GM19239 (cell line): ENCODE measurements around the gene MAN1C1.

Experiments
- DNase-seq: peaks from one replicate; pipeline ENCODE4 v3.0.0; 2011; ENCODE audit warnings: low spot score; ENCODE audit not compliant: insufficient read length
- FAIRE-seq: peaks from 2 replicates; lab custom pipeline; 2011; peaks lifted over from hg19 to GRCh38; lab: Jason Lieb, UNC

The MAN1C1 gene

GRCh38 chr1:25616095-25616986 is at the start of gene MAN1C1:
TSS of gene MAN1C1 (plus strand) at chr1:25616791. CDS start at chr1:25617798, 1,007 bp downstream.
- DNase-seq, result peak; percentile 92
- peak; percentile 89 for FAIRE-seq

GRCh38 chr1:25567710-25568089 is 48.9 kb upstream of the MAN1C1 start:
- no peak for FAIRE-seq

GRCh38 chr1:25568090-25568833 is 48.3 kb upstream of the MAN1C1 start:
- DNase-seq (no peak), FAIRE-seq (no peak)

More at GRCh38 chr1:25567710-25568089, 48.9 kb upstream of the MAN1C1 start:
- no peak for DNase-seq

- no peak for FAIRE-seq
- DNase-seq, result no peak
These were observed 47.6 kb upstream of the MAN1C1 start for GRCh38 chr1:25568834-25569596.

- no peak for FAIRE-seq
- no peak for DNase-seq
These were observed 46.8 kb upstream of the MAN1C1 start for GRCh38 chr1:25569597-25570396.

- DNase-seq (no peak), FAIRE-seq (no peak)
These were observed 45.6 kb upstream of the MAN1C1 start for GRCh38 chr1:25570798-25571521.

- no peak for FAIRE-seq
- DNase-seq, result no peak
These were observed 45.0 kb upstream of the MAN1C1 start for GRCh38 chr1:25571522-25571970.

GRCh38 chr1:25572107-25572506 is 44.5 kb upstream of the MAN1C1 start:
- FAIRE-seq, result no peak
- no peak for DNase-seq

- peak; percentile 67 for DNase-seq
- no peak for FAIRE-seq
These were observed 43.6 kb upstream of the MAN1C1 start for GRCh38 chr1:25572708-25573590.

GRCh38 chr1:25573591-25573930 is 43.0 kb upstream of the MAN1C1 start:
- DNase-seq, result no peak
- FAIRE-seq, result no peak

GRCh38 chr1:25573961-25574360 is 42.6 kb upstream of the MAN1C1 start:
- FAIRE-seq (no peak), DNase-seq (no peak)

- FAIRE-seq (no peak), DNase-seq (no peak)
These were observed 41.4 kb upstream of the MAN1C1 start for GRCh38 chr1:25575191-25575590.

GRCh38 chr1:25576459-25577133 is 40.0 kb upstream of the MAN1C1 start:
- no peak for FAIRE-seq
- no peak for DNase-seq

- FAIRE-seq (no peak), DNase-seq (no peak)
These were observed 39.3 kb upstream of the MAN1C1 start for GRCh38 chr1:25577134-25577920.

GRCh38 chr1:25579292-25580252 is 37.0 kb upstream of the MAN1C1 start:
- DNase-seq (no peak), FAIRE-seq (no peak)

- no peak for FAIRE-seq
- no peak for DNase-seq
These were observed 35.7 kb upstream of the MAN1C1 start for GRCh38 chr1:25580927-25581326.
